HEK293 (cell line): ENCODE results near the gene PDCD7.

Experiments used
- BCL11A ChIP-seq: fragments of 450-650 bp; formaldehyde crosslinking; IDR thresholded peaks from 2 replicates; pipeline ENCODE4 v1.5.1; 2016; ENCODE audit warnings: low read depth, missing biosample characterization, missing genetic modification characterization
- EGR2 ChIP-seq: fragments of 450-650 bp; formaldehyde crosslinking; IDR thresholded peaks from 2 replicates; pipeline ENCODE4 v1.5.1; 2016; ENCODE audit warnings: low read depth, missing biosample characterization, missing genetic modification characterization
- IKZF3 ChIP-seq: fragments of 450-650 bp; IDR thresholded peaks from 2 replicates; pipeline ENCODE4 v1.5.0; 2018; ENCODE audit warnings: missing biosample characterization, mild to moderate bottlenecking, missing genetic modification characterization, moderate library complexity
- PRDM1 ChIP-seq: fragments of 450-650 bp; formaldehyde crosslinking; IDR thresholded peaks from 2 replicates; pipeline ENCODE4; 2016; ENCODE audit warnings: missing biosample characterization, missing genetic modification characterization
- SALL2 ChIP-seq: fragments of 450-650 bp; formaldehyde crosslinking; IDR thresholded peaks from 2 replicates; pipeline ENCODE4 v1.5.0; 2017; ENCODE audit warnings: missing biosample characterization, mild to moderate bottlenecking, missing genetic modification characterization, borderline replicate concordance
- SCRT2 ChIP-seq: fragments of 450-650 bp; formaldehyde crosslinking; IDR thresholded peaks from 2 replicates; pipeline ENCODE4 v1.5.1; 2016; ENCODE audit warnings: missing biosample characterization, missing genetic modification characterization
- SETDB1 ChIP-seq: IDR thresholded peaks from one replicate; pipeline ENCODE4 v1.6.1; 2017; ENCODE audit warnings: mild to moderate bottlenecking, low read length, moderate library complexity, mixed read lengths; ENCODE audit not compliant: insufficient read length
- SP2 ChIP-seq: fragments of 450-650 bp; formaldehyde crosslinking; IDR thresholded peaks from 2 replicates; pipeline ENCODE4 v1.5.1; 2016; ENCODE audit warnings: missing biosample characterization, missing genetic modification characterization
- ZBTB10 ChIP-seq: fragments of 450-650 bp; formaldehyde crosslinking; IDR thresholded peaks from 2 replicates; pipeline ENCODE4 v1.5.1; 2016; ENCODE audit warnings: missing biosample characterization, missing genetic modification characterization
- ZNF138 ChIP-seq: fragments of 450-650 bp; formaldehyde crosslinking; IDR thresholded peaks from 2 replicates; pipeline ENCODE4 v1.5.1; 2016; ENCODE audit warnings: missing biosample characterization, missing genetic modification characterization, borderline replicate concordance
- ZNF26 ChIP-seq: fragments of 450-650 bp; formaldehyde crosslinking; IDR thresholded peaks from 2 replicates; pipeline ENCODE4 v1.5.1; 2016; ENCODE audit warnings: missing biosample characterization, missing genetic modification characterization
- ZNF292 ChIP-seq: fragments of 450-650 bp; formaldehyde crosslinking; IDR thresholded peaks from 2 replicates; pipeline ENCODE4 v1.5.1; 2016; ENCODE audit warnings: low read depth, missing biosample characterization, missing genetic modification characterization, borderline replicate concordance
- ZNF398 ChIP-seq: fragments of 450-650 bp; formaldehyde crosslinking; IDR thresholded peaks from 2 replicates; pipeline ENCODE4 v1.5.1; 2017; ENCODE audit warnings: missing biosample characterization, missing genetic modification characterization
- ZNF513 ChIP-seq: fragments of 450-650 bp; IDR thresholded peaks from 2 replicates; pipeline ENCODE4 v1.5.1; 2018; ENCODE audit warnings: missing biosample characterization, missing genetic modification characterization
- ZNF670 ChIP-seq: fragments of 450-650 bp; formaldehyde crosslinking; IDR thresholded peaks from 2 replicates; pipeline ENCODE4 v1.5.1; 2016; ENCODE audit warnings: missing biosample characterization, missing genetic modification characterization, low read depth
- ZNF707 ChIP-seq: fragments of 450-650 bp; formaldehyde crosslinking; IDR thresholded peaks from 2 replicates; pipeline ENCODE4 v1.5.1; 2016; ENCODE audit warnings: missing biosample characterization, missing genetic modification characterization
- ZNF747 ChIP-seq: fragments of 450-650 bp; formaldehyde crosslinking; IDR thresholded peaks from 2 replicates; pipeline ENCODE4 v1.5.1; 2016; ENCODE audit warnings: missing biosample characterization, missing genetic modification characterization
- ZNF76 ChIP-seq: fragments of 450-650 bp; formaldehyde crosslinking; IDR thresholded peaks from 2 replicates; pipeline ENCODE4; 2016; ENCODE audit warnings: low read depth, missing biosample characterization, missing genetic modification characterization, borderline replicate concordance
- ZSCAN16 ChIP-seq: fragments of 450-650 bp; formaldehyde crosslinking; IDR thresholded peaks from 2 replicates; pipeline ENCODE4 v1.5.1; 2016; ENCODE audit warnings: missing biosample characterization, missing genetic modification characterization
- ZSCAN5A ChIP-seq: fragments of 450-650 bp; formaldehyde crosslinking; IDR thresholded peaks from 2 replicates; pipeline ENCODE4 v1.5.1; 2016; ENCODE audit warnings: missing biosample characterization, missing genetic modification characterization
- TF ChIP-seq, protein P1 (sequence below): fragments of 450-650 bp; formaldehyde crosslinking; optimal IDR thresholded peaks from 2 replicates; pipeline ENCODE3; 2016; ENCODE audit warnings: missing biosample characterization, mild to moderate bottlenecking, missing genetic modification characterization
- TF ChIP-seq, protein P2 (sequence below): fragments of 450-650 bp; formaldehyde crosslinking; IDR thresholded peaks from 2 replicates; pipeline ENCODE4 v1.5.1; 2016; ENCODE audit warnings: missing biosample characterization, missing genetic modification characterization
- TF ChIP-seq, protein P3 (sequence below): fragments of 450-650 bp; formaldehyde crosslinking; IDR thresholded peaks from 2 replicates; pipeline ENCODE4 v1.5.1; 2016; ENCODE audit warnings: missing biosample characterization, missing genetic modification characterization, borderline replicate concordance

Gene PDCD7

DNA sequence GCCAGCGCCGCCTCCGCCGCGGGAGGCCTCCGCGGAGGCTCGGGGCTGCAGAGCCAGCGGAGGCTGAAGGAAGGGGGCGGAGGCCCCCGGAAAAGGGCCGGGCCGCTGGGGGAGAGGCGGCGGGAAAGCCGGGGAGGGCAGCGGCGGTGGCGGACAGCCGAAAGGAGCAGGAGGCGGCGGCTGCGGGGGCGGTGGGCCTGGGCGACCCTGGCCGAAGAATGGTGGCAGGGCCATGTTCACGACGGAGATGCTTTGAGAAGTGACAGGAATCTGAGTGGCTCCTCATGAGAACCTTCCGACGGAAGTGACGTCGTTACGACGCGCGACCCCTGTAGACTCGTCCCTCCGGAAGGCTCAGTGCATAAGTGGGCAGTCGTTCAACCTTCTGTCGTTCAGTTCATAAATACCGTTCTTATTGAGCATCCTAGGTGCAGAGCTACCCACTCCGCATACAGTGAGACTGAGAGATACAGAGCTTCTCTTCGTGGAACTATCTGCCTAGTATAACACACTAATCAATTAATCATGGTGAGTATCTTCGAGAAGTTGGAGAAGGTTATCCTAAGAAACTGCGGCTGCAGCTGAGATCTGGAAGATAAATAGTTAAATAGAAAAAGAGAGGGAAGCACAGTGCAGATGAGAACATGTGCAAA is at the start of gene PDCD7 (continued):
- TF ChIP-seq ZNF26 (no peak), ZNF747 (tag by site-specific recombination) (no peak), ZNF76 (peak; percentile 46; the same call in 1 of the 2 replicates), ZBTB10 (tag by site-specific recombination) (no peak), IKZF3 (tag by site-specific recombination) (no peak), ZNF138 (no peak), ZSCAN16 (no peak), ZSCAN5A (tag by site-specific recombination) (no peak), SCRT2 (tag by site-specific recombination) (no peak), SETDB1 (no peak), ZNF513 (tag by site-specific recombination) (no peak), ZNF292 (tag by site-specific recombination) (no peak), BCL11A (tag by site-specific recombination) (no peak), ZNF670 (tag by site-specific recombination) (no peak), ZNF398 (no peak), EGR2 (tag by site-specific recombination) (peak; percentile 65), PRDM1 (tag by site-specific recombination) (no peak), ZNF707 (no peak), SP2 (tag by site-specific recombination) (peak; percentile 76), SALL2 (no peak)
- TF ChIP-seq, protein P1, sequence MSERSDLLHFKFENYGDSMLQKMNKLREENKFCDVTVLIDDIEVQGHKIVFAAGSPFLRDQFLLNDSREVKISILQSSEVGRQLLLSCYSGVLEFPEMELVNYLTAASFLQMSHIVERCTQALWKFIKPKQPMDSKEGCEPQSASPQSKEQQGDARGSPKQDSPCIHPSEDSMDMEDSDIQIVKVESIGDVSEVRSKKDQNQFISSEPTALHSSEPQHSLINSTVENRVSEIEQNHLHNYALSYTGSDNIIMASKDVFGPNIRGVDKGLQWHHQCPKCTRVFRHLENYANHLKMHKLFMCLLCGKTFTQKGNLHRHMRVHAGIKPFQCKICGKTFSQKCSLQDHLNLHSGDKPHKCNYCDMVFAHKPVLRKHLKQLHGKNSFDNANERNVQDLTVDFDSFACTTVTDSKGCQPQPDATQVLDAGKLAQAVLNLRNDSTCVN (tag by site-specific recombination), result no peak
- TF ChIP-seq, protein P2, sequence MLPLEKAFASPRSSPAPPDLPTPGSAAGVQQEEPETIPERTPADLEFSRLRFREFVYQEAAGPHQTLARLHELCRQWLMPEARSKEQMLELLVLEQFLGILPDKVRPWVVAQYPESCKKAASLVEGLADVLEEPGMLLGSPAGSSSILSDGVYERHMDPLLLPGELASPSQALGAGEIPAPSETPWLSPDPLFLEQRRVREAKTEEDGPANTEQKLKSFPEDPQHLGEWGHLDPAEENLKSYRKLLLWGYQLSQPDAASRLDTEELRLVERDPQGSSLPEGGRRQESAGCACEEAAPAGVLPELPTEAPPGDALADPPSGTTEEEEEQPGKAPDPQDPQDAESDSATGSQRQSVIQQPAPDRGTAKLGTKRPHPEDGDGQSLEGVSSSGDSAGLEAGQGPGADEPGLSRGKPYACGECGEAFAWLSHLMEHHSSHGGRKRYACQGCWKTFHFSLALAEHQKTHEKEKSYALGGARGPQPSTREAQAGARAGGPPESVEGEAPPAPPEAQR, result no peak
- TF ChIP-seq, protein P3, sequence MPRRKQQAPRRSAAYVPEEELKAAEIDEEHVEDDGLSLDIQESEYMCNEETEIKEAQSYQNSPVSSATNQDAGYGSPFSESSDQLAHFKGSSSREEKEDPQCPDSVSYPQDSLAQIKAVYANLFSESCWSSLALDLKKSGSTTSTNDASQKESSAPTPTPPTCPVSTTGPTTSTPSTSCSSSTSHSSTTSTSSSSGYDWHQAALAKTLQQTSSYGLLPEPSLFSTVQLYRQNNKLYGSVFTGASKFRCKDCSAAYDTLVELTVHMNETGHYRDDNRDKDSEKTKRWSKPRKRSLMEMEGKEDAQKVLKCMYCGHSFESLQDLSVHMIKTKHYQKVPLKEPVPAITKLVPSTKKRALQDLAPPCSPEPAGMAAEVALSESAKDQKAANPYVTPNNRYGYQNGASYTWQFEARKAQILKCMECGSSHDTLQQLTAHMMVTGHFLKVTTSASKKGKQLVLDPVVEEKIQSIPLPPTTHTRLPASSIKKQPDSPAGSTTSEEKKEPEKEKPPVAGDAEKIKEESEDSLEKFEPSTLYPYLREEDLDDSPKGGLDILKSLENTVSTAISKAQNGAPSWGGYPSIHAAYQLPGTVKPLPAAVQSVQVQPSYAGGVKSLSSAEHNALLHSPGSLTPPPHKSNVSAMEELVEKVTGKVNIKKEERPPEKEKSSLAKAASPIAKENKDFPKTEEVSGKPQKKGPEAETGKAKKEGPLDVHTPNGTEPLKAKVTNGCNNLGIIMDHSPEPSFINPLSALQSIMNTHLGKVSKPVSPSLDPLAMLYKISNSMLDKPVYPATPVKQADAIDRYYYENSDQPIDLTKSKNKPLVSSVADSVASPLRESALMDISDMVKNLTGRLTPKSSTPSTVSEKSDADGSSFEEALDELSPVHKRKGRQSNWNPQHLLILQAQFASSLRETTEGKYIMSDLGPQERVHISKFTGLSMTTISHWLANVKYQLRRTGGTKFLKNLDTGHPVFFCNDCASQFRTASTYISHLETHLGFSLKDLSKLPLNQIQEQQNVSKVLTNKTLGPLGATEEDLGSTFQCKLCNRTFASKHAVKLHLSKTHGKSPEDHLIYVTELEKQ (tag by site-specific recombination), result 0 out of 2 replicates have a peak, but pooled peaks have one; percentile 16
